ENCODE data around the gene KSR1.

- TF ChIP-seq, protein P1, sequence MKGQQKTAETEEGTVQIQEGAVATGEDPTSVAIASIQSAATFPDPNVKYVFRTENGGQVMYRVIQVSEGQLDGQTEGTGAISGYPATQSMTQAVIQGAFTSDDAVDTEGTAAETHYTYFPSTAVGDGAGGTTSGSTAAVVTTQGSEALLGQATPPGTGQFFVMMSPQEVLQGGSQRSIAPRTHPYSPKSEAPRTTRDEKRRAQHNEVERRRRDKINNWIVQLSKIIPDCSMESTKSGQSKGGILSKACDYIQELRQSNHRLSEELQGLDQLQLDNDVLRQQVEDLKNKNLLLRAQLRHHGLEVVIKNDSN (IDR thresholded peaks at IDR 0.05) = no peak
- no peak for TF ChIP-seq CEBPB (IDR thresholded peaks at IDR 0.05)
- TF ChIP-seq EP300 (IDR thresholded peaks at IDR 0.05; ENCODE audit: borderline replicate concordance) = no peak
- TF ChIP-seq RAD21 (IDR thresholded peaks at IDR 0.05; ENCODE audit: low read depth) = no peak
- TF ChIP-seq, protein P2, sequence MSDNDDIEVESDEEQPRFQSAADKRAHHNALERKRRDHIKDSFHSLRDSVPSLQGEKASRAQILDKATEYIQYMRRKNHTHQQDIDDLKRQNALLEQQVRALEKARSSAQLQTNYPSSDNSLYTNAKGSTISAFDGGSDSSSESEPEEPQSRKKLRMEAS (IDR thresholded peaks at IDR 0.05) = no peak
- TF ChIP-seq TAF1 (IDR thresholded peaks at IDR 0.05; ENCODE audit: low read depth) = no peak
- TF ChIP-seq YY1 (IDR thresholded peaks at IDR 0.05; ENCODE audit: low read depth) = no peak
- TF ChIP-seq, protein P3, sequence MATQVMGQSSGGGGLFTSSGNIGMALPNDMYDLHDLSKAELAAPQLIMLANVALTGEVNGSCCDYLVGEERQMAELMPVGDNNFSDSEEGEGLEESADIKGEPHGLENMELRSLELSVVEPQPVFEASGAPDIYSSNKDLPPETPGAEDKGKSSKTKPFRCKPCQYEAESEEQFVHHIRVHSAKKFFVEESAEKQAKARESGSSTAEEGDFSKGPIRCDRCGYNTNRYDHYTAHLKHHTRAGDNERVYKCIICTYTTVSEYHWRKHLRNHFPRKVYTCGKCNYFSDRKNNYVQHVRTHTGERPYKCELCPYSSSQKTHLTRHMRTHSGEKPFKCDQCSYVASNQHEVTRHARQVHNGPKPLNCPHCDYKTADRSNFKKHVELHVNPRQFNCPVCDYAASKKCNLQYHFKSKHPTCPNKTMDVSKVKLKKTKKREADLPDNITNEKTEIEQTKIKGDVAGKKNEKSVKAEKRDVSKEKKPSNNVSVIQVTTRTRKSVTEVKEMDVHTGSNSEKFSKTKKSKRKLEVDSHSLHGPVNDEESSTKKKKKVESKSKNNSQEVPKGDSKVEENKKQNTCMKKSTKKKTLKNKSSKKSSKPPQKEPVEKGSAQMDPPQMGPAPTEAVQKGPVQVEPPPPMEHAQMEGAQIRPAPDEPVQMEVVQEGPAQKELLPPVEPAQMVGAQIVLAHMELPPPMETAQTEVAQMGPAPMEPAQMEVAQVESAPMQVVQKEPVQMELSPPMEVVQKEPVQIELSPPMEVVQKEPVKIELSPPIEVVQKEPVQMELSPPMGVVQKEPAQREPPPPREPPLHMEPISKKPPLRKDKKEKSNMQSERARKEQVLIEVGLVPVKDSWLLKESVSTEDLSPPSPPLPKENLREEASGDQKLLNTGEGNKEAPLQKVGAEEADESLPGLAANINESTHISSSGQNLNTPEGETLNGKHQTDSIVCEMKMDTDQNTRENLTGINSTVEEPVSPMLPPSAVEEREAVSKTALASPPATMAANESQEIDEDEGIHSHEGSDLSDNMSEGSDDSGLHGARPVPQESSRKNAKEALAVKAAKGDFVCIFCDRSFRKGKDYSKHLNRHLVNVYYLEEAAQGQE (IDR thresholded peaks at IDR 0.05; ENCODE audit: low read depth) = no peak
- no peak for TF ChIP-seq NFIC (IDR thresholded peaks at IDR 0.05)
- no peak for TF ChIP-seq CREB1 (IDR thresholded peaks at IDR 0.05; ENCODE audit: low read depth)
- no peak for TF ChIP-seq FOXM1 (IDR thresholded peaks at IDR 0.05; ENCODE audit: borderline replicate concordance, low read depth)
- no peak for TF ChIP-seq EGR1 (IDR thresholded peaks at IDR 0.05)
Measured at GRCh38 chr17:27663936-27664605, 207.8 kb downstream of the KSR1 start.
